ENCODE results near the gene CS. TPM values are rescaled to one million over a fixed set of nuclear protein-coding genes. Genes with fewer than 3 reads are reported as not detected.
A peak's percentile ranks its signal among the peaks of the same experiment; 100 is the strongest.
"Not testable (repeated sequence)": the region's sequence is repeated elsewhere in the genome, so short reads cannot be mapped to it uniquely, and the experiment has no call there.

The CS gene
- 56.9 and 64.5 TPM in 2 replicates for total RNA-seq (2014; rRNA removed; shearing (Covaris generic))

- DNase-seq (ENCODE audit: low spot score), result peak; percentile 99
- in situ Hi-C loops (cut with HindIII; ENCODE audit: low sequenced_read_pairs), result loop anchor here (10.0 kb wide), 1 partner anchor 95 kb away; no protein-coding TSS in a partner anchor
These were observed at the start of gene CS for GRCh38 chr12:56299853-56300643. TSS of gene CS (minus strand) at chr12:56300330. CDS start at chr12:56300201, 129 bp downstream.

- in situ Hi-C loops (cut with HindIII; ENCODE audit: low sequenced_read_pairs), result no loop called here
- peak; percentile 94 for DNase-seq (ENCODE audit: low spot score)
These were observed 48.6 kb upstream of the CS start for GRCh38 chr12:56348776-56349175.

- in situ Hi-C loops (cut with HindIII; ENCODE audit: low sequenced_read_pairs); DNase-seq (ENCODE audit: low spot score): not testable (repeated sequence)
These were observed 47.1 kb upstream of the CS start for GRCh38 chr12:56347255-56347654.

- peak; percentile 53 for DNase-seq (ENCODE audit: low spot score)
- in situ Hi-C loops (cut with HindIII; ENCODE audit: low sequenced_read_pairs), result no loop called here
These were observed 46.5 kb upstream of the CS start for GRCh38 chr12:56346675-56347074.

GRCh38 chr12:56342290-56342689 is 42.2 kb upstream of the CS start:
- DNase-seq (ENCODE audit: low spot score); in situ Hi-C loops (cut with HindIII; ENCODE audit: low sequenced_read_pairs): not testable (repeated sequence)

- in situ Hi-C loops (cut with HindIII; ENCODE audit: low sequenced_read_pairs), result no loop called here
- no peak for DNase-seq (ENCODE audit: low spot score)
These were observed 41.5 kb upstream of the CS start for GRCh38 chr12:56341616-56342015.

GRCh38 chr12:56339158-56339422 is 39.0 kb upstream of the CS start:
- in situ Hi-C loops (cut with HindIII; ENCODE audit: low sequenced_read_pairs), result no loop called here

GRCh38 chr12:56338308-56339157 is 38.4 kb upstream of the CS start, which contains the start of gene IL23A:
TSS of gene IL23A (plus strand) at chr12:56338884. CDS start at chr12:56339045, 161 bp downstream.
- DNase-seq (ENCODE audit: low spot score), result no peak
- in situ Hi-C loops (cut with HindIII; ENCODE audit: low sequenced_read_pairs), result no loop called here

More at GRCh38 chr12:56339158-56339422, 39.0 kb upstream of the CS start:
- DNase-seq (ENCODE audit: low spot score), result no peak

GRCh38 chr12:56337753-56338251 is 37.7 kb upstream of the CS start:
- DNase-seq (ENCODE audit: low spot score), result no peak
- in situ Hi-C loops (cut with HindIII; ENCODE audit: low sequenced_read_pairs), result no loop called here

- in situ Hi-C loops (cut with HindIII; ENCODE audit: low sequenced_read_pairs), result no loop called here
- DNase-seq (ENCODE audit: low spot score), result no peak
These were observed 36.4 kb upstream of the CS start for GRCh38 chr12:56336361-56337167.

GRCh38 chr12:56335527-56335926 is 35.4 kb upstream of the CS start:
- DNase-seq (ENCODE audit: low spot score); in situ Hi-C loops (cut with HindIII; ENCODE audit: low sequenced_read_pairs): not testable (repeated sequence)

- in situ Hi-C loops (cut with HindIII; ENCODE audit: low sequenced_read_pairs), result no loop called here
- peak; percentile 9 for DNase-seq (ENCODE audit: low spot score)
These were observed 34.3 kb upstream of the CS start for GRCh38 chr12:56334490-56334793.

GRCh38 chr12:56333679-56334489 is 33.8 kb upstream of the CS start, which contains the start of gene PAN2:
TSS of gene PAN2 (minus strand) at chr12:56334000. CDS start at chr12:56333094, 906 bp downstream.
- in situ Hi-C loops (cut with HindIII; ENCODE audit: low sequenced_read_pairs), result no loop called here
- DNase-seq (ENCODE audit: low spot score), result peak; percentile 98

- no peak for DNase-seq (ENCODE audit: low spot score)
- in situ Hi-C loops (cut with HindIII; ENCODE audit: low sequenced_read_pairs), result no loop called here
These were observed 33.1 kb upstream of the CS start for GRCh38 chr12:56333197-56333678.

- DNase-seq (ENCODE audit: low spot score), result peak; percentile 8
- in situ Hi-C loops (cut with HindIII; ENCODE audit: low sequenced_read_pairs), result no loop called here
These were observed 32.5 kb upstream of the CS start for GRCh38 chr12:56332512-56333196.

GRCh38 chr12:56330936-56331490 is 30.9 kb upstream of the CS start:
- in situ Hi-C loops (cut with HindIII; ENCODE audit: low sequenced_read_pairs), result no loop called here
- DNase-seq (ENCODE audit: low spot score), result no peak

GRCh38 chr12:56326533-56326932 is 26.4 kb upstream of the CS start:
- peak; percentile 14 for DNase-seq (ENCODE audit: low spot score)
- in situ Hi-C loops (cut with HindIII; ENCODE audit: low sequenced_read_pairs), result no loop called here

Data from G401 (cell line).